ENCODE measurements around the gene ST6GAL2.

GRCh38 chr2:106859498-106859897, 26.5 kb downstream of the ST6GAL2 start:
- TF ChIP-seq CTCF (IDR thresholded peaks at IDR 0.05): no peak
- no peak for TF ChIP-seq POLR2A (IDR thresholded peaks at IDR 0.05)

Measured in body of pancreas (tissue), 4 donors.